DND-41 (cell line): Measurements from ENCODE around the gene PP2D1.

Experiments used
- CTCF ChIP-seq: IDR thresholded peaks from 2 replicates; pipeline ENCODE4 v1.5.1; 2012; ENCODE audit warnings: borderline replicate concordance, low read length, moderate library complexity, mild to moderate bottlenecking; ENCODE audit not compliant: poor library complexity, severe bottlenecking; ENCODE audit errors: extremely low read depth
- EZH2 ChIP-seq: IDR thresholded peaks from 3 replicates; pipeline ENCODE4 v1.6.1; 2012; ENCODE audit warnings: borderline replicate concordance, low read depth, mild to moderate bottlenecking, moderate library complexity, low read length, inconsistent platforms; ENCODE audit not compliant: severe bottlenecking

- TF ChIP-seq CTCF = no peak
- TF ChIP-seq EZH2 = no peak
Measured at GRCh38 chr3:19967208-19967607, 44.9 kb downstream of the PP2D1 start.
